Karpas-422 (cell line): ENCODE results near the gene GPHA2. TPM values are rescaled to one million over a fixed set of nuclear protein-coding genes. Genes with fewer than 3 reads are reported as not detected.
A peak's percentile ranks its signal among the peaks of the same experiment; 100 is the strongest.

Source experiments
- DNase-seq: peaks from one replicate; pipeline ENCODE4 v3.0.0-alpha.2; 2015
- H2AFZ ChIP-seq: fragments of 200-600 bp; sonication (generic); 2 replicates; pipeline ENCODE4 v1.6.1; 2014; ENCODE audit warnings: antibody characterized with exemption, low read length, mixed read lengths
- H3K27ac ChIP-seq: fragments of 200-600 bp; sonication (generic); 2 replicates; pipeline ENCODE4 v1.5.1; 2014; ENCODE audit warnings: mild to moderate bottlenecking, low read length, moderate library complexity
- H3K27me3 ChIP-seq: fragments of 200-600 bp; sonication (generic); 2 replicates; pipeline ENCODE4 v1.6.1; 2014; ENCODE audit warnings: low read length, mixed read lengths
- H3K36me3 ChIP-seq: fragments of 200-600 bp; sonication (generic); 2 replicates; pipeline ENCODE4 v1.6.1; 2014; ENCODE audit warnings: low read length, mixed read lengths; ENCODE audit not compliant: insufficient read depth
- H3K4me1 ChIP-seq: fragments of 200-600 bp; sonication (generic); 2 replicates; pipeline ENCODE4 v1.6.1; 2014; ENCODE audit warnings: mild to moderate bottlenecking, low read length, mixed read lengths
- H3K4me2 ChIP-seq: fragments of 200-600 bp; sonication (generic); 2 replicates; pipeline ENCODE4 v1.6.1; 2014; ENCODE audit warnings: low read length, low read depth, mild to moderate bottlenecking; ENCODE audit not compliant: poor library complexity, severe bottlenecking
- H3K4me3 ChIP-seq: fragments of 200-600 bp; sonication (generic); 2 replicates; pipeline ENCODE4 v1.5.1; 2014; ENCODE audit warnings: mild to moderate bottlenecking, antibody characterized with exemption, low read length, mixed read lengths
- H3K79me2 ChIP-seq: fragments of 200-600 bp; sonication (generic); 2 replicates; pipeline ENCODE4 v1.6.1; 2014; ENCODE audit warnings: mild to moderate bottlenecking, low read length, mixed read lengths
- H3K9ac ChIP-seq: fragments of 200-600 bp; sonication (generic); 2 replicates; pipeline ENCODE4 v1.6.0; 2014; ENCODE audit warnings: low read length
- H3K9me2 ChIP-seq: fragments of 200-600 bp; sonication (generic), shearing (Covaris generic); replicated peaks from 2 replicates; pipeline ENCODE4 v1.6.0; 2014; ENCODE audit warnings: mild to moderate bottlenecking, low read length, moderate library complexity; ENCODE audit not compliant: insufficient read depth
- H3K9me3 ChIP-seq: fragments of 300-700, 200-600 bp; sonication (generic); 2 replicates; pipeline ENCODE4 v1.6.1; 2014; ENCODE audit warnings: low read length, mixed read lengths
- H4K20me1 ChIP-seq: fragments of 200-600 bp; sonication (generic); 2 replicates; pipeline ENCODE4 v1.6.1; 2014; ENCODE audit warnings: mild to moderate bottlenecking, antibody characterized with exemption, low read length, low read depth; ENCODE audit not compliant: insufficient read depth
- total RNA-seq: library from RNA; depleted of rRNA; stranded (reverse); fragments of >200 nt; shearing (Covaris generic); gene quantifications from 2 replicates; pipeline ENCODE4 v1.2.3, GENCODE V29; 2014; ENCODE audit warnings: low replicate concordance

GPHA2 gene
- total RNA-seq, 1 experiment from 2014 or later = not detected

DNA sequence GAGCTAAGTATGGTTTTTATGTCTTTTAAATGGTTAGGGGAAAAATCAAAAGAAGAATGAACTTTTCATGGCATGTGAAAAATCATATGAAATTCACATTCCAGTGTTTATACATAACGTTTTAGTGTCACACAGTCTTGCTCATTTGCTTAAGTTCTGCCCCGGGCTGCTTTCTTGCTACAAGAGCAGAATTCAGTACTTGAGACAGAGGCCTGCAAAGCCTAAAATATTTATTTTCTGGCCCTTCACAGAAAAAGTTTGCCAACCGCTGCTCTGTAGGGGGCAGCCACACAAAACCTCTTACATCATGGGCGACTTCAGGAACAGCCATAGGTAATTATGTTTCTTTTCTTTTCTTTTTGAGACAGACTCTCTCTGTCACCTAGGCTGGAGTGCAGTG lies 17.7 kb downstream of the GPHA2 start:
- no peaks in the 10 kb centered on the region for H3K27me3 ChIP-seq
- peaks cover 21% of the 10 kb centered on the region for H3K79me2 ChIP-seq
- H3K9me3 ChIP-seq = no peaks in the 10 kb centered on the region
- H3K4me1 ChIP-seq = peaks cover 39% of the 10 kb centered on the region
- peak overlapping the region; percentile 99 for H3K4me2 ChIP-seq
- H3K4me3 ChIP-seq = peak overlapping the region; percentile 85
- peaks cover 1% of the 10 kb centered on the region; the same call in 1 of the 2 replicates for H3K36me3 ChIP-seq
- H3K9me2 ChIP-seq = no peaks in the 10 kb centered on the region
- H3K27ac ChIP-seq = peak overlapping the region; percentile 69
- H3K9ac ChIP-seq = peak overlapping the region; percentile 84
- H2AFZ ChIP-seq = peak overlapping the region; percentile 90
- peak; percentile 75 for DNase-seq
- no peaks in the 10 kb centered on the region for H4K20me1 ChIP-seq

DNA sequence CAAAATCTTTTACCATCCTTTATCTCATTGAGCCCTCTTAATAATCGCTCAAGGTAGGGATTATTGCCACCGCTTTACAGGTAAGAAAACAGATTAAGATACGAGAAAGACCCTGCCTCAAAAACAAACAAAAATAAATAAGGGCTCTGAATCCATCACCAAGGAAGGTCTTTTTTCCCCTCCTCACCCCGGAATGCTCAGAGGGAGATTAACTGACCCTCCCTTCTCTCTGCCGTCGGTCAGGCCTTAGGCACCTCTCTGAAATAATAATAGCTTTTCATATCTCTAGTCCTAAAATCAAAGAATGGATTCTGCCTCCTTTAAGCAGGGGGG lies 18.1 kb downstream of the GPHA2 start:
- DNase-seq = no peak
- Histone ChIP-seq H3K9me3 (no peaks in the 10 kb centered on the region), H3K4me1 (peaks cover 39% of the 10 kb centered on the region), H3K4me3 (peak overlapping the region; percentile 85), H4K20me1 (no peaks in the 10 kb centered on the region), H3K4me2 (peak overlapping the region; percentile 99), H2AFZ (peak overlapping the region; percentile 90), H3K27me3 (no peaks in the 10 kb centered on the region), H3K36me3 (peaks cover 4% of the 10 kb centered on the region; the same call in 1 of the 2 replicates), H3K9me2 (no peaks in the 10 kb centered on the region), H3K79me2 (peaks cover 21% of the 10 kb centered on the region), H3K27ac (peak overlapping the region; percentile 69), H3K9ac (peak overlapping the region; percentile 84)

DNA sequence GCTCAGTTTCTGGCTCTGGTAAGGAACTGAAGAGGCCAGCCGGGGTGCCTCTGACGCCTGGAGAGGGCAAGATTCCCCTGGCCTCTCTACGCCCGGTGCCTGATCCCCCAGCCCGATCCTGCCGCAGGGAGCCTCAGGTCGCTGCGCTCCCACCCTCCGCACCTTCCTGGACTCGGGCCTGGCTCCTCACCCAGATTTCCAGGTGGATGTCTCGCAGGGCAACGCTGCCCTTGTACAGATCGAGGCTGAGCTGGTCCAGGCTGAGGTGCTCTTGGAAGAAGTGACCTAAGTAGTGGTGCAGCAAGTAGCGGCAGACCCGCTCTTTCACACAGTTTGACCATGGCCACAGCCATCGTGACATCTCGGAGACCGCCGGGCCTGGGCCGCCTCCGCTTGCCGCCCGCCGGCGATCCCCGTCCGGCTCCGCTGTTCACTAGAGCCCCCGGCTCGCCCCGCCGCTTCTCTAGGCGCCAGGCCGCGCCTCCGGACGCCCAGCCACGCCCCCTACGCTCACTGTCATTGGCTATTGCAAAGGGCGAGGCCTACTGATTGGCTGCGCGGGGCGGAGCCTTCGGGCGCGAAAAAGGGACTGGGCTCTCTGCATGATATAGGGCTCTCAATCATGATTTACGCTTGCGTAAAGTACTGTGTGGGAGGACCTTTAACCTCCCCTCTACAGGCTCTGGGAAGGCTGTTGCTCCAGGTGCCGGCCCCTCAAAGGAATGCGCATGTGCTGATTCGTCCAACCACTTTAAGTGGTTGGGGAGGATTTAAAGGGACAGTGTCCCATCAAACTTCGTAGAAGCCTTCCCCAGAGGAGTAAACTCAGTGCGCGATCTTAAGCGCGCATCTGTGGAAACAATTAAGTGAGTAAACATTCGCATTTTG lies 18.7 kb downstream of the GPHA2 start, which contains the start of gene ATG2A:
Gene ATG2A (minus strand): TSS at position 435 of the 888 bp plus-strand sequence. CDS start 74 bp downstream, at position 361.
- H2AFZ ChIP-seq = peak within 1 kb of the TSS; percentile 90
- no peaks in the 10 kb centered on the region for H3K9me2 ChIP-seq
- peak; percentile 99 for DNase-seq
- peaks cover 39% of the 10 kb centered on the region for H3K4me1 ChIP-seq
- no peaks in the 10 kb centered on the region for H3K27me3 ChIP-seq
- no peaks in the 10 kb centered on the region for H4K20me1 ChIP-seq
- H3K79me2 ChIP-seq = peaks cover 21% of the 10 kb centered on the region
- peak within 1 kb of the TSS; percentile 85 for H3K4me3 ChIP-seq
- peak within 1 kb of the TSS; percentile 99 for H3K4me2 ChIP-seq
- H3K9me3 ChIP-seq = no peaks in the 10 kb centered on the region
- peak within 1 kb of the TSS; percentile 69 for H3K27ac ChIP-seq
- H3K36me3 ChIP-seq = peaks cover 4% of the 10 kb centered on the region; the same call in 1 of the 2 replicates
- H3K9ac ChIP-seq = peak within 1 kb of the TSS; percentile 84

DNA sequence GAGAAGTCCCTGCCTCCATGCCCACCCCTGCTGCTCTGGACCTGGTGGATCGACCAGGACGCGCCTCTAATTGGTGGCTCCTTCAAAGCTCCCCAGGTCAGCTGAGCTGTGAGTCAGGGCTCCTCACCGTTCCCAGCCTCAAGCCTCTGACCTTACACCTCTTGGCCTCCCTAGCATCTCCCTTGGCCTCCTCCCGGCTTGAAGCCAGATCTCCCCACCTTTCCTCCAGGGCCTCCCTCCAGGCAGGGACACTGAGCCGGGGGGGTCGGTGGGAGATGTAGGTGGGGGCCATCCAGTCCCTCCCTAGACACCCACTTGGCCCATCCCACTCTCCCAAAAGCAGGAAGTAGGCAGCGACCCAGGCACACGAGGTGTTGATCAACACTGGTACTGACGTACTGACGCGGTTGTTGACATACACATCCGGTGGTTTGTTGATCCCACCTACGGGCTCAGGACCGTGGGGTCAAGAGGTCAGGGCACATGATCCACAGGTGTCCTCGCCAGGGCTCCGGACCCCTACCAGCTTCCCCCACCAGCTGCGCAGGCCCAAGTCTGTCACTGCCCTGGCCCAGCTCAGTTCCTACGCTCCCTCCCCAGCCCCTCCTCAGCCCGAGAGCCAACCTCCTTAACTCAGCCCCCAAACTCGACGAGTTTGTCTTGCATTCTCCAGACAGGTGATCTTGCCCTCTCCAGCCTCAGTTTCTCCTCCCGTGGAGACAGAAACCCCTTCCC lies 19.5 kb downstream of the GPHA2 start:
- H3K27me3 ChIP-seq = no peaks in the 10 kb centered on the region
- DNase-seq = peak; percentile 68
- H3K9me3 ChIP-seq = no peaks in the 10 kb centered on the region
- H3K9me2 ChIP-seq = no peaks in the 10 kb centered on the region
- peak overlapping the region; percentile 41 for H3K27ac ChIP-seq
- peaks cover 21% of the 10 kb centered on the region for H3K79me2 ChIP-seq
- peak overlapping the region; percentile 75 for H3K4me3 ChIP-seq
- no peaks in the 10 kb centered on the region for H4K20me1 ChIP-seq
- H3K9ac ChIP-seq = peak overlapping the region; percentile 82
- H3K36me3 ChIP-seq = peaks cover 4% of the 10 kb centered on the region; the same call in 1 of the 2 replicates
- peak overlapping the region; percentile 81 for H3K4me2 ChIP-seq
- peaks cover 39% of the 10 kb centered on the region for H3K4me1 ChIP-seq
- no peak overlapping the region for H2AFZ ChIP-seq

DNA sequence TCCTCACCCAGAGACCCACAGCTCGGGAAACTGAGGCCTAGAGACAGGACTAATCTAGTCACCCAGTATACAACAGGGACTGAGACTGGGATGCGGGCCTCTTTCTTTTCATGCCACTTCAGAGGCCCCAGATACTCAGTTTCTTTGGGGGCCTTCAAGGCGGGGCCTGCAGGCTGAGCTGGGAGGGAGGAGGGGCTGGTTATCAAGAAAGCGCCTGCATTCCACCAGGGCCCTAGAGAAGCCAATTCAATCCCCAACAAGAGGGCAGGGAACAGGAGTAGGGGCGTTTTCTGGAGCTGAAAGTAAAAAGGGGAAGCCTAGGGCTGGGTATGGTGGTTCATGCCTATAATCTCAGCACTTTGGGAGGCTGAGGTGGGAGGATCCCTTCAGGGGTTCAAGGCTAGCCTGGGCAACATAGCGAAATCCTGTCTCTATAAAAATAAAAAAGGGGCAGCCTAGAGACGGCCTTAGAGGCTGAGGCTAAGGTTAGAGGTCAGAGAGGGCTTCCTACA lies 20.3 kb downstream of the GPHA2 start:
- Histone ChIP-seq H3K27me3 (no peaks in the 10 kb centered on the region), H3K4me3 (peak overlapping the region; percentile 75), H3K4me2 (peak overlapping the region; percentile 81), H3K79me2 (peaks cover 21% of the 10 kb centered on the region), H2AFZ (no peak overlapping the region), H4K20me1 (no peaks in the 10 kb centered on the region), H3K9me3 (no peaks in the 10 kb centered on the region), H3K4me1 (peaks cover 38% of the 10 kb centered on the region), H3K36me3 (peaks cover 4% of the 10 kb centered on the region; the same call in 1 of the 2 replicates), H3K27ac (peak overlapping the region; percentile 40), H3K9ac (peak overlapping the region; percentile 82), H3K9me2 (no peaks in the 10 kb centered on the region)
- DNase-seq = no peak

DNA sequence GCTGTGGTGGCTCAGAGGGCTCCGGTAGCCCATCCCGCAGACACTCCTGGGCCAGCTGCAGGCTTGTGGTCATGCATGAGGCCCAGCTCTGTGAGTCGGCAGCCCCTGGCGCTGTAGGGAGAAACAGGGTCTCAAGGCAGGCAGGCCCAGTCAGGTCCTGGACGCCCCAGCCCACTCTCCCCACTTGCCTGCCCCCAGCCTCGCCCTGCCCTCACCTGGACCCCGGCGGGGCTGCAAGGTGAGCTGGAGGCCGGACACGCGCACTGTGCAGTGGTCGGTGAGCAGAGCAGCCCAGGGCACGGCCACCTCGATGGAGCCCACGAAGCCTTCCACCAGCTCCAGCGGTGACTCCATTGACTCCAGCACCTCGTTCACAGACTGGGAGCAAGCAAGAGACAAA lies 21.6 kb downstream of the GPHA2 start:
- H3K27me3 ChIP-seq = no peaks in the 10 kb centered on the region
- peaks cover 26% of the 10 kb centered on the region for H3K4me1 ChIP-seq
- H4K20me1 ChIP-seq = no peaks in the 10 kb centered on the region
- no peak overlapping the region for H3K4me2 ChIP-seq
- no peak overlapping the region for H3K4me3 ChIP-seq
- H2AFZ ChIP-seq = no peak overlapping the region
- H3K9me3 ChIP-seq = no peaks in the 10 kb centered on the region
- H3K27ac ChIP-seq = no peak overlapping the region
- H3K9me2 ChIP-seq = no peaks in the 10 kb centered on the region
- H3K9ac ChIP-seq = no peak overlapping the region
- DNase-seq = no peak
- H3K36me3 ChIP-seq = peaks cover 4% of the 10 kb centered on the region; the same call in 1 of the 2 replicates
- H3K79me2 ChIP-seq = peaks cover 21% of the 10 kb centered on the region

DNA sequence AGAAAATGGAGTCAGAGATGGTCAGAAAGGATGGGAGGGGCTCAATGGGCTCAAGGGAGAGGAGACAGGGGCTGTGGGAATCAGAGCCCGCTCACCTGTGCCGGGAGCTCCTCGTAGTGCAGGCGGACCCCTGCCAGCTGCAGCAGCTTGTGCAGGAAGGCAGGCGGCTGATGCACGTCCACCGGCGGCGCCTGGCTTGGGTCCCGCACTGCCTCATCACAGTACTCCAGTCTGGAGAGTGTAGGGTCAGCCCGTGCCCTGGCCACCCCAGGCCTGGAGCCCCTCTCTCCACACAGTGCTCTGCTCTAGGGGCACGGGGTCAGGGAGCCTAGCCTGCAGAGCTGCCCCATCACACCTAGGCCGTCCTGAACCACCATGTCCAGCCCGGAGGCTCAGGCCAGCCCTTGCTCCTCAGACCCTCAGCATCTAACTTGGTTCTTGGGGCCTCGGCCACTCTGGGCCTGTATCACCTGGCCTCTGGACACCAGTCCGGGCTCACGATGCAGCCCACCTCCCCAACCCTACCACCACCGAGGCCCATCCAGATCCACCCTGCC lies 22.4 kb downstream of the GPHA2 start:
- H3K9ac ChIP-seq = no peak overlapping the region
- H3K9me2 ChIP-seq = no peaks in the 10 kb centered on the region
- H3K36me3 ChIP-seq = peaks cover 4% of the 10 kb centered on the region; the same call in 1 of the 2 replicates
- H3K4me1 ChIP-seq = peaks cover 21% of the 10 kb centered on the region
- no peak overlapping the region for H3K27ac ChIP-seq
- DNase-seq = no peak
- H3K4me3 ChIP-seq = no peak overlapping the region
- H4K20me1 ChIP-seq = no peaks in the 10 kb centered on the region
- H3K27me3 ChIP-seq = no peaks in the 10 kb centered on the region
- no peak overlapping the region for H2AFZ ChIP-seq
- peaks cover 21% of the 10 kb centered on the region for H3K79me2 ChIP-seq
- no peaks in the 10 kb centered on the region for H3K9me3 ChIP-seq
- no peak overlapping the region for H3K4me2 ChIP-seq
